Measurements from ENCODE around the gene VCL.
A peak's percentile ranks its signal among the peaks of the same experiment; 100 is the strongest.
"Not testable (repeated sequence)": the region's sequence is repeated elsewhere in the genome, so short reads cannot be mapped to it uniquely, and the experiment has no call there.

Gene VCL

GRCh38 chr10:74117738-74118137, 119.8 kb downstream of the VCL start:
- DNase-seq = no peak

GRCh38 chr10:74118804-74119203, 120.9 kb downstream of the VCL start:
- DNase-seq = no peak

GRCh38 chr10:74120911-74121310, 123.0 kb downstream of the VCL start:
- no peak for DNase-seq

GRCh38 chr10:74121368-74121767, 123.5 kb downstream of the VCL start:
- no peak for DNase-seq

GRCh38 chr10:74122060-74122459, 124.1 kb downstream of the VCL start:
- no peak for DNase-seq

- peak; percentile 7 for DNase-seq
Observed at GRCh38 chr10:74123081-74123480, 125.2 kb downstream of the VCL start.

- no peak for DNase-seq
Observed at GRCh38 chr10:74133923-74134820, 136.3 kb downstream of the VCL start.

- no peak for DNase-seq
Observed at GRCh38 chr10:74135452-74135851, 137.5 kb downstream of the VCL start.

- no peak for DNase-seq
Observed at GRCh38 chr10:74137992-74138391, 140.1 kb downstream of the VCL start.

- DNase-seq = not testable (repeated sequence)
Observed at GRCh38 chr10:74138596-74138995, 140.7 kb downstream of the VCL start.

- no peak for DNase-seq
Observed at GRCh38 chr10:74139981-74140380, 142.1 kb downstream of the VCL start.

- no peak for DNase-seq
Observed at GRCh38 chr10:74140553-74140952, 142.6 kb downstream of the VCL start.

- no peak for DNase-seq
Observed at GRCh38 chr10:74145133-74145532, 147.2 kb downstream of the VCL start.

GRCh38 chr10:74146980-74147379, 149.1 kb downstream of the VCL start:
- DNase-seq = not testable (repeated sequence)

- no peak for DNase-seq
Observed at GRCh38 chr10:74150204-74150989, 152.5 kb downstream of the VCL start, which contains the start of gene AP3M1. Gene AP3M1, minus strand, starts transcription at chr10:74150828. Its CDS starts 12,449 bp downstream, at chr10:74138379.

- peak; percentile 99 for DNase-seq
Observed at GRCh38 chr10:74150990-74151878, 153.3 kb downstream of the VCL start, which contains the start of gene ADK. Gene ADK, plus strand, starts transcription at chr10:74151221. Its CDS starts 58 bp downstream, at chr10:74151279.

GRCh38 chr10:74151879-74152722, 154.2 kb downstream of the VCL start:
- DNase-seq = no peak

- DNase-seq = no peak
Observed at GRCh38 chr10:74153123-74153522, 155.2 kb downstream of the VCL start.

- DNase-seq = no peak
Observed at GRCh38 chr10:74153676-74154075, 155.8 kb downstream of the VCL start.

- no peak for DNase-seq
Observed at GRCh38 chr10:74156919-74157289, 159.0 kb downstream of the VCL start.

- DNase-seq = no peak
Observed at GRCh38 chr10:74160013-74160412, 162.1 kb downstream of the VCL start.
